ENCODE results near the gene VSTM2L. TPM values are rescaled to one million over a fixed set of nuclear protein-coding genes. Genes with fewer than 3 reads are reported as not detected.

The VSTM2L gene
- total and polyA plus RNA-seq, 2 donors: 1.3 to 1.6 TPM

- 86% methylated on average over 18 of the region's 18 CpGs for WGBS
- no peak overlapping the region for H3K4me3 ChIP-seq (ENCODE audit: low read depth, low read length)
- DNase-seq (ENCODE audit: extremely low spot score): no peak
- H3K36me3 ChIP-seq (ENCODE audit: insufficient read depth): no peaks in the 10 kb centered on the region
- no peak overlapping the region for H3K27ac ChIP-seq (ENCODE audit: low read depth)
- H3K4me1 ChIP-seq (ENCODE audit: insufficient read depth): no peaks in the 10 kb centered on the region
Measured at GRCh38 chr20:37927410-37928095, 24.6 kb downstream of the VSTM2L start.

DNA sequence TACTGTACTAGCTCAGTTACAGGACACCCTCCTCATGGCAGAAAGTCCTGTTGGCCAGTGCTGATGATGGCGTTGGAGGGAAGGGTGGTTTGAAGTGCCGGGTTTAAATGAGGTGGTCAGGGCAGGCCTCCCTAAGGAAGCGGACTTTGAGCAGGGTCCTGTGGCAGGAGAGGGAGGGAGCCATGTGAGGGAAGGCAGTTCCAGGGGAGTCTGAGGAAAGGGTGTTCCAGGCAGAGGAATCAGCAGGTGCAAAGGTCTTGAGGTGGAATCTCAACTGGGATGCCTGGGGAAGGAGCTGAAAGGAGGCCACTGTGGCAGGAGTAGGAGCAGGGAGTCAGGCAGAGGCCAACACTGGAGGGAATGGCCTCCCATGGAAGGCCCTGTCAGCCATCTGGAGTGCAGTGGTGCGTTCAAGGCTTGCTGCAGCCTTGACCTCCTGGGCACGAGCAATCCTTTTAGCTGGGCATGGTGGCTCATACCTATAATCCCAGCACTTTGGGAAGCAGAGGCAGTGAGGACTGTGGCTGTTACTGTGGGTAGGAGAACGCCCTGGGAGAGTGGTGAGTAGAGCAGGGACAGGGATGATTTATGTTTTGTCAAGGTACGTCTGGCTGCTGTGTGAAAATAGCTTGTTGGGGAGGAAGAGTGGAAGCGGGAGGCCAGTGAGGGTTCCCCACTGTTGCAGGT, 26.2 kb downstream of the VSTM2L start:
- Histone ChIP-seq H3K36me3 (ENCODE audit: insufficient read depth) (no peaks in the 10 kb centered on the region), H3K4me1 (ENCODE audit: insufficient read depth) (no peaks in the 10 kb centered on the region), H3K4me3 (ENCODE audit: low read depth, low read length) (no peak overlapping the region), H3K27ac (ENCODE audit: low read depth) (no peak overlapping the region)
- 75% methylated on average over 8 of the region's 8 CpGs for WGBS
- no peak for DNase-seq (ENCODE audit: extremely low spot score)

DNA sequence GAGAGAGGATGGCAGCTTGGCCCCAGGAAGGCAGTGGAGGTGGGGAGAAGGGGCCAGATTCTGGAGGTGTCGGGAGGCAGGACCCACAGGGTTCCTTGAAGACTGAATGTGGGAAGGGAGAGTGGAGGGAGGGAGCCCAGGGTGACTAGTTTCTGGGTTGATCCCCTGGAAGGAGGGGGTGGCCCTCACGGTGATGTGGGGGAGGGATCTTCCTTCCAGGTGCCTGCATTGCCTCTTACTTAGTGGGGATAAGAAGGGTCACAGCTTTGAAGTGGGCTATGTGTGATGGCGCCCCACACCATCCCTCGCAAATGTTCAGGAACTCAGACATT, 26.7 kb downstream of the VSTM2L start:
- no peak overlapping the region for H3K4me3 ChIP-seq (ENCODE audit: low read depth, low read length)
- H3K4me1 ChIP-seq (ENCODE audit: insufficient read depth): no peaks in the 10 kb centered on the region
- no peaks in the 10 kb centered on the region for H3K36me3 ChIP-seq (ENCODE audit: insufficient read depth)
- 71% methylated on average over 4 of the region's 4 CpGs for WGBS
- no peak overlapping the region for H3K27ac ChIP-seq (ENCODE audit: low read depth)
- no peak for DNase-seq (ENCODE audit: extremely low spot score)

GRCh38 chr20:37931153-37931922, 28.4 kb downstream of the VSTM2L start:
- 84% methylated on average over 27 of the region's 27 CpGs for WGBS
- DNase-seq (ENCODE audit: extremely low spot score): no peak
- no peak overlapping the region for H3K27ac ChIP-seq (ENCODE audit: low read depth)
- H3K4me3 ChIP-seq (ENCODE audit: low read depth, low read length): no peak overlapping the region
- H3K36me3 ChIP-seq (ENCODE audit: insufficient read depth): no peaks in the 10 kb centered on the region
- H3K4me1 ChIP-seq (ENCODE audit: insufficient read depth): no peaks in the 10 kb centered on the region

DNA sequence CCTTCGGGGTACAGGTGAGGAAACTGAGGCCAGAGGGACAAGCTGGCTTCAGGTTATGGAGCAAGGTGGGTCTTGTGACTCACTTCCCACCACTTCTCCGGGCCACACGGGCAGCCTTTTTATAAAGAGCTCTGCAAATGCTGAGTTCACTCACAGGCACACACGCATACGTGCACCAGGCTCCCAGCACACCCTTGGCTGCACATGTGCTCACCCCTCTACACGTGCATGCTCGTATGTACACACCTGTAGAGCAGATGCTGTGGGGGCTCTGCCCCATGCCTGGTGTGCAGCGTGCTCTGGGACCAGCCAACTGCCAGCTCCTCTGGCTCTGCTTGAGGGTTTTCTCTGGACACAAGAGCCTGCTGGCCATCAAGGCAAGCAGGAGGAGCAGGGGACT, 29.1 kb downstream of the VSTM2L start:
- no peak for DNase-seq (ENCODE audit: extremely low spot score)
- H3K36me3 ChIP-seq (ENCODE audit: insufficient read depth): no peaks in the 10 kb centered on the region
- H3K4me1 ChIP-seq (ENCODE audit: insufficient read depth): no peaks in the 10 kb centered on the region
- 90% methylated on average over 8 of the region's 8 CpGs for WGBS
- H3K27ac ChIP-seq (ENCODE audit: low read depth): no peak overlapping the region
- no peak overlapping the region for H3K4me3 ChIP-seq (ENCODE audit: low read depth, low read length)

- no peaks in the 10 kb centered on the region for H3K36me3 ChIP-seq (ENCODE audit: insufficient read depth)
- no peak for DNase-seq (ENCODE audit: extremely low spot score)
- 59% methylated on average over 4 of the region's 4 CpGs for WGBS
- H3K4me3 ChIP-seq (ENCODE audit: low read depth, low read length): no peak overlapping the region
- no peak overlapping the region for H3K27ac ChIP-seq (ENCODE audit: low read depth)
- no peaks in the 10 kb centered on the region for H3K4me1 ChIP-seq (ENCODE audit: insufficient read depth)
Measured at GRCh38 chr20:37932919-37933318, 30.0 kb downstream of the VSTM2L start.

GRCh38 chr20:37933786-37934633, 31.1 kb downstream of the VSTM2L start:
- no peak for DNase-seq (ENCODE audit: extremely low spot score)
- Histone ChIP-seq H3K27ac (ENCODE audit: low read depth) (no peak overlapping the region), H3K4me1 (ENCODE audit: insufficient read depth) (no peaks in the 10 kb centered on the region), H3K4me3 (ENCODE audit: low read depth, low read length) (no peak overlapping the region), H3K36me3 (ENCODE audit: insufficient read depth) (no peaks in the 10 kb centered on the region)
- WGBS: 92% methylated on average over 15 of the region's 15 CpGs

GRCh38 chr20:37934634-37935375, 31.9 kb downstream of the VSTM2L start:
- Histone ChIP-seq H3K36me3 (ENCODE audit: insufficient read depth) (no peaks in the 10 kb centered on the region), H3K4me3 (ENCODE audit: low read depth, low read length) (no peak overlapping the region), H3K27ac (ENCODE audit: low read depth) (no peak overlapping the region), H3K4me1 (ENCODE audit: insufficient read depth) (no peaks in the 10 kb centered on the region)
- no peak for DNase-seq (ENCODE audit: extremely low spot score)
- 87% methylated on average over 14 of the region's 14 CpGs for WGBS

GRCh38 chr20:37935435-37935834, 32.5 kb downstream of the VSTM2L start:
- H3K4me1 ChIP-seq (ENCODE audit: insufficient read depth): no peaks in the 10 kb centered on the region
- DNase-seq (ENCODE audit: extremely low spot score): no peak
- 48% methylated on average over 7 of the region's 7 CpGs for WGBS

DNA sequence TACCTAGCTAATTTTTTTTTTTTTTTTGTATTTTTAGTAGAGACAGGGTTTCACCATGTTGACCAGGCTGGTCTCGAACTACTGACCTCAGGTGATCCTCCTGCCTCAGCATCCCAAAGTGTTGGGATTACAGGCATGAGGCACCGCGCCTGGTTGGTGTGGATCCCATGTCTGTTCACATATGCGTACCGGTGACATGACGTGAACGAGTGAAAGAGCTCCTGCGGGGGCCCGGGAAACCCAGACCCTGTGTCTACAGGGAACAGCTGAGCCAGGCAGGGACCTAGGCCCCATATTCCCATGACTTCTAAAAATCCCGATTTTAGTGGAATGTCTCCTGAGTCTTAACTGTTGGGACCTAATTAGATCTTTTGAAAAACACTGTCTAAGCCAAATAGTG, 33.1 kb downstream of the VSTM2L start:
- 93% methylated on average over 10 of the region's 10 CpGs for whole genome bisulfite sequencing

More at GRCh38 chr20:37935435-37935834, 32.5 kb downstream of the VSTM2L start:
- no peak overlapping the region for H3K4me3 ChIP-seq (ENCODE audit: low read depth, low read length)
- H3K27ac ChIP-seq (ENCODE audit: low read depth): no peak overlapping the region
- no peaks in the 10 kb centered on the region for H3K36me3 ChIP-seq (ENCODE audit: insufficient read depth)

DNA sequence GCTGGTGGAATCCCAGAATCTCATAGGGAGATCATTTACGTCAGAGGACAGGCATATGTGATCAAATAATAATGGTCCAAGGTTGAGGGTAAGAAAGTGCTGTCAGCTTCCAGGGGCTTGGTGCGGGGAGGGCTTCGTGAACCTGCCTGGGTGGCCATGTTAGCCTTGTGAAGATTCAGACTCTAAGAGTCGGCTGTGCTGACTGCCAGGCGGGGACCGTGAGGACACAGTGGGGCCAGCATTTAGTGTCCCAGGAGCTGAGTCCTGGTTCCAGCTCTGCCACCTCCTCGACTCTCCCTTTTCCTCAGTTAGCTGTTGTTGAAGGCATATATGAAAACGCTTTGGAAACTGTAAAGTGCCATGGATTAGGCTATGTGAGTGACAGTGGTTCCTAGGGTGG, 33.5 kb downstream of the VSTM2L start:
- no peak overlapping the region for H3K27ac ChIP-seq (ENCODE audit: low read depth)
- no peaks in the 10 kb centered on the region for H3K4me1 ChIP-seq (ENCODE audit: insufficient read depth)
- no peak for DNase-seq (ENCODE audit: extremely low spot score)
- H3K36me3 ChIP-seq (ENCODE audit: insufficient read depth): no peaks in the 10 kb centered on the region
- H3K4me3 ChIP-seq (ENCODE audit: low read depth, low read length): no peak overlapping the region
- WGBS: 92% methylated on average over 8 of the region's 8 CpGs

More for the DNA sequence above, 33.1 kb downstream of the VSTM2L start:
- DNase-seq (ENCODE audit: extremely low spot score): no peak
- Histone ChIP-seq H3K27ac (ENCODE audit: low read depth) (no peak overlapping the region), H3K4me3 (ENCODE audit: low read depth, low read length) (no peak overlapping the region), H3K36me3 (ENCODE audit: insufficient read depth) (no peaks in the 10 kb centered on the region), H3K4me1 (ENCODE audit: insufficient read depth) (no peaks in the 10 kb centered on the region)

DNA sequence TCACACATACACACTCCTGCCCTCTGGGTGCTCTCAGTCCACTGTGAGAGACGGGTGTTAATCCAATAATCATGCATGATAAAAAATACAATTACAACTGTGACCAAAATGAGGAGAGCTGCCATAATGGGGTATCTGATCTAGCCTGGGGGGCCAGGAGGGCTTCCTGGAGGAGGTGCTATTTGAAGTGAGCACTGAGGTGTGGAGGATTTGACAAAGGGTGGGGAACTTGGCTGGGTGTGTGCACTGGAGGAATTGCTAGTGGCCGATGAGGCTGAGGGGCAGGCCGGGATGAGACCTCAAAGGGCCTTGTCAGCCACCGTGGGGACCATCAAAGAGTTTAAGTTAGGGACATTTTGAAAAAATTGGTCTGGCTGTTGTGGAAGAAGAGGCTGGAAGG, 34.8 kb downstream of the VSTM2L start:
- Histone ChIP-seq H3K27ac (ENCODE audit: low read depth) (no peak overlapping the region), H3K4me3 (ENCODE audit: low read depth, low read length) (no peak overlapping the region), H3K36me3 (ENCODE audit: insufficient read depth) (no peaks in the 10 kb centered on the region), H3K4me1 (ENCODE audit: insufficient read depth) (no peaks in the 10 kb centered on the region)
- DNase-seq (ENCODE audit: extremely low spot score): no peak
- 88% methylated on average over 4 of the region's 4 CpGs for WGBS

Data from urinary bladder (tissue), 4 donors.